ENCODE measurements around the gene SND1. TPM values are rescaled to one million over a fixed set of nuclear protein-coding genes. Genes with fewer than 3 reads are reported as not detected.

The SND1 gene
- total RNA-seq, 6 experiments from 2014 or later = 77.5 to 150 (median 126) TPM

GRCh38 chr7:128003787-128004186 is 351.8 kb downstream of the SND1 start:
- Histone ChIP-seq H3K27ac (peak overlapping the region in 2 of 3 donors; percentile 52 to 77), H3K36me3 (no peaks in the 10 kb centered on the region), H3K4me1 (peaks cover 0 to 77% (median 26%) of the 10 kb centered on the region in 4 donors), H3K27me3 (no peaks in the 10 kb centered on the region), H3K4me3 (no peak overlapping the region), H3K9me3 (no peaks in the 10 kb centered on the region)
- intact Hi-C loops (cut with DNase I) = no loop called here
- WGBS (ENCODE audit: insufficient coverage, low coverage, low lambda C conversion rate, missing lambda C conversion rate) = 57% methylated on average over 1 of the region's 2 CpGs
- DNase-seq (no peak), ATAC-seq (peak in 1 of 4 donors; percentile 4)
- no peak for TF ChIP-seq POLR2A (IDR thresholded peaks at IDR 0.05)
- no peak for TF ChIP-seq CTCF (IDR thresholded peaks at IDR 0.05)

- ATAC-seq (peak; percentile 45 to 65 (median 55)), DNase-seq (peak in 1 of 3 donors; percentile 68)
- Histone ChIP-seq H3K4me3 (no peak overlapping the region), H3K27me3 (no peaks in the 10 kb centered on the region), H3K4me1 (peaks cover 0 to 79% (median 27%) of the 10 kb centered on the region in 4 donors), H3K36me3 (no peaks in the 10 kb centered on the region), H3K9me3 (no peaks in the 10 kb centered on the region), H3K27ac (peak overlapping the region in 2 of 3 donors; percentile 52 to 77)
- intact Hi-C loops (cut with DNase I) = no loop called here
- no peak for TF ChIP-seq POLR2A (IDR thresholded peaks at IDR 0.05)
- no peak for TF ChIP-seq CTCF (IDR thresholded peaks at IDR 0.05)
- WGBS (ENCODE audit: insufficient coverage, low coverage, low lambda C conversion rate, missing lambda C conversion rate) = 50% methylated on average over 6 of the region's 6 CpGs
These were observed 352.6 kb downstream of the SND1 start for GRCh38 chr7:128004623-128005022.

GRCh38 chr7:128005117-128005516 is 353.1 kb downstream of the SND1 start:
- Histone ChIP-seq H3K4me3 (no peak overlapping the region), H3K36me3 (no peaks in the 10 kb centered on the region), H3K27ac (peak overlapping the region in 2 of 3 donors; percentile 52 to 77), H3K9me3 (no peaks in the 10 kb centered on the region), H3K27me3 (no peaks in the 10 kb centered on the region), H3K4me1 (peaks cover 0 to 79% (median 27%) of the 10 kb centered on the region in 4 donors)
- TF ChIP-seq CTCF (IDR thresholded peaks at IDR 0.05) (no peak), POLR2A (IDR thresholded peaks at IDR 0.05) (no peak)
- intact Hi-C loops (cut with DNase I) = no loop called here
- DNase-seq (no peak), ATAC-seq (peak in 1 of 4 donors; percentile 7)
- 52% methylated on average over 6 of the region's 7 CpGs for WGBS (ENCODE audit: insufficient coverage, low coverage, low lambda C conversion rate, missing lambda C conversion rate)

GRCh38 chr7:128005759-128006159 is 353.8 kb downstream of the SND1 start:
- no peaks in the 10 kb centered on the region for H3K27me3 ChIP-seq
- peaks cover 0 to 80% (median 29%) of the 10 kb centered on the region in 4 donors for H3K4me1 ChIP-seq
- no peaks in the 10 kb centered on the region for H3K9me3 ChIP-seq
- 58% methylated on average over 2 of the region's 3 CpGs for WGBS (ENCODE audit: insufficient coverage, low coverage, low lambda C conversion rate, missing lambda C conversion rate)
- H3K27ac ChIP-seq = peak overlapping the region in 2 of 3 donors; percentile 52 to 77
- ATAC-seq (peak; percentile 68 to 82 (median 72)), DNase-seq (peak in 2 of 3 donors; percentile 71 to 78)
- TF ChIP-seq CTCF (IDR thresholded peaks at IDR 0.05) (no peak), POLR2A (IDR thresholded peaks at IDR 0.05) (no peak)
- H3K4me3 ChIP-seq = no peak overlapping the region
- no peaks in the 10 kb centered on the region for H3K36me3 ChIP-seq
- intact Hi-C loops (cut with DNase I) = no loop called here

Measured in right lobe of liver (tissue), 6 donors.